ENCODE data around the gene HEATR5A. TPM values are rescaled to one million over a fixed set of nuclear protein-coding genes. Genes with fewer than 3 reads are reported as not detected.

HEATR5A gene
- total and polyA plus RNA-seq, 9 of the 15 experiments (the other 6 are each of a cell fraction or from before 2014, with no cell fraction given) = 8.0 to 50.9 (median 23.0) TPM

- in situ Hi-C loops (cut with MboI) (no loop called here), intact Hi-C loops (cut with micrococcal nuclease) (no loop called here)
These were observed 7.7 kb upstream of the HEATR5A start for GRCh38 chr14:31428011-31428410.

More at GRCh38 chr14:31428011-31428410, 7.7 kb upstream of the HEATR5A start:
- Histone ChIP-seq H3K27me3 (ENCODE audit: control insufficient read depth in 2 of 2, insufficient read depth in 2 of 2, low read length in 2 of 2) (no peaks in the 10 kb centered on the region), H3K4me1 (replicated peaks in 1 of 2; ENCODE audit: control insufficient read depth in 2 of 2, insufficient read depth in 2 of 2, low read length in 2 of 2) (no peaks in the 10 kb centered on the region), H3K36me3 (ENCODE audit: control insufficient read depth, insufficient read depth, low read length) (no peaks in the 10 kb centered on the region), H2AFZ (ENCODE audit: low read depth, low read length) (no peak overlapping the region), H3K9me3 (replicated peaks; ENCODE audit: control insufficient read depth, insufficient read depth, low read depth, low read length) (no peaks in the 10 kb centered on the region), H3K4me3 (no peak overlapping the region), H3K79me2 (ENCODE audit: control insufficient read depth, insufficient read depth, low read length) (no peaks in the 10 kb centered on the region), H3K9ac (ENCODE audit: insufficient read depth in 1 of 2, low read depth in 2 of 2, low read length in 2 of 2) (no peak overlapping the region), H3K27ac (ENCODE audit: extremely low read depth, low read depth, low read length) (no peak overlapping the region), H3K9me1 (ENCODE audit: control insufficient read depth, insufficient read depth, low read length) (no peaks in the 10 kb centered on the region), H3K4me2 (ENCODE audit: insufficient read depth, low read length) (no peak overlapping the region), H4K20me1 (replicated peaks; ENCODE audit: control insufficient read depth, insufficient read depth, low read length) (no peaks in the 10 kb centered on the region)
- no peak for DNase-seq (ENCODE audit: extremely low read depth in 1 of 4, low spot score in 3 of 4)
- no peak for ATAC-seq
- no TSS peak for BruUV-seq (replicated peaks)
- ChIA-PET CTCF (ENCODE audit: low intra/inter-chr PET ratio) (no interaction called here), POLR2A (no interaction called here)
- 78% methylated on average over 1 of the region's 1 CpG for WGBS (ENCODE audit: insufficient coverage, low coverage, missing lambda C conversion rate)
- no peak for TF ChIP-seq HMBOX1 (IDR thresholded peaks at IDR 0.05)
- TF ChIP-seq ARID4B (CRISPR knock-in tag; IDR thresholded peaks at IDR 0.05) = no peak
- TF ChIP-seq NFRKB (IDR thresholded peaks at IDR 0.05; ENCODE audit: low read depth) = no peak
- TF ChIP-seq AFF1 (IDR thresholded peaks at IDR 0.05; ENCODE audit: low read depth in 1 of 2, partially characterized antibody in 2 of 2) = no peak
- TF ChIP-seq HEY1 (CRISPR knock-in tag; IDR thresholded peaks at IDR 0.05; ENCODE audit: borderline replicate concordance) = no peak
- no peak for TF ChIP-seq NELFE (IDR thresholded peaks at IDR 0.05; ENCODE audit: insufficient read depth, insufficient read length)
- no peak for TF ChIP-seq CC2D1A (IDR thresholded peaks at IDR 0.05)
- FAIRE-seq = no peak
